Liver (tissue), 9 donors: ENCODE data around the gene RASAL1. TPM values are rescaled to one million over a fixed set of nuclear protein-coding genes. Genes with fewer than 3 reads are reported as not detected.

ENCODE experiments used
- DNase-seq: peaks from one replicate; pipeline ENCODE4 v3.0.0-alpha.2; 2017; ENCODE audit warnings: low spot score
- H3K27ac ChIP-seq, 2 donors: one replicate each; pipeline ENCODE4 v1.7.0; 2013; ENCODE audit warnings: inconsistent platforms in 2 of 2, low read length in 2 of 2, control low read depth in 1 of 2, low read depth in 1 of 2, mild to moderate bottlenecking in 1 of 2
- H3K27me3 ChIP-seq, 4 donors: one replicate each; pipeline versions ENCODE4 v1.6.1 to v1.7.0; 2013; ENCODE audit warnings: low read length in 3 of 4, inconsistent platforms in 1 of 4, mild to moderate bottlenecking in 1 of 4, moderate library complexity in 1 of 4; ENCODE audit not compliant: control insufficient read depth in 4 of 4, insufficient read depth in 4 of 4
- H3K36me3 ChIP-seq, 4 donors: one replicate each; pipeline versions ENCODE4 v1.6.1 to v1.7.0; 2013; ENCODE audit warnings: low read length in 3 of 4, mild to moderate bottlenecking in 3 of 4, low read depth in 1 of 4, moderate library complexity in 1 of 4; ENCODE audit not compliant: control insufficient read depth in 4 of 4, insufficient read depth in 3 of 4
- H3K4me1 ChIP-seq, 4 donors: one replicate each; pipeline versions ENCODE4 v1.6.1 to v1.7.0; 2013; ENCODE audit warnings: low read length in 3 of 4, mild to moderate bottlenecking in 3 of 4, moderate library complexity in 1 of 4; ENCODE audit not compliant: control insufficient read depth in 4 of 4, insufficient read depth in 4 of 4
- H3K4me3 ChIP-seq, 3 donors: one replicate each; pipeline versions ENCODE4 v1.6.1 to v1.7.0; 2013; ENCODE audit warnings: low read length in 3 of 3, control low read depth in 1 of 3, low read depth in 1 of 3, mild to moderate bottlenecking in 1 of 3
- H3K9ac ChIP-seq, 2 donors: one replicate each; pipeline ENCODE4 v1.7.0; 2013; ENCODE audit warnings: low read length in 2 of 2, mild to moderate bottlenecking in 2 of 2, moderate library complexity in 2 of 2, control low read depth in 1 of 2, low read depth in 1 of 2
- H3K9me3 ChIP-seq, 4 donors: one replicate each; pipeline versions ENCODE4 v1.6.1 to v1.7.0; 2013; ENCODE audit warnings: low read length in 3 of 4; ENCODE audit not compliant: control insufficient read depth in 4 of 4
- ATF3 ChIP-seq: IDR thresholded peaks from 2 replicates; pipeline ENCODE4 v1.6.1; 2016; ENCODE audit warnings: antibody characterized with exemption
- CTCF ChIP-seq: fragments of 150-350 bp; IDR thresholded peaks from 2 replicates; pipeline ENCODE4 v1.5.1; 2017; ENCODE audit warnings: improper control_type of control experiment, low read depth, low read length; ENCODE audit not compliant: missing input control
- EGR1 ChIP-seq, 2 donors: IDR thresholded peaks; 2 replicates each; pipeline ENCODE4 v1.6.1; 2016 to 2018; ENCODE audit warnings: antibody characterized with exemption in 2 of 2, low read depth in 2 of 2
- FOXA1 ChIP-seq: IDR thresholded peaks from 2 replicates; pipeline ENCODE4 v1.6.1; 2016; ENCODE audit warnings: antibody characterized with exemption
- FOXA2 ChIP-seq: IDR thresholded peaks from 2 replicates; pipeline ENCODE4 v1.6.1; 2016; ENCODE audit warnings: antibody characterized with exemption
- GABPA ChIP-seq, 2 donors: IDR thresholded peaks in 1 of 2; conservative IDR thresholded peaks in 1 of 2; 2 replicates each; pipeline ENCODE4 v1.6.1; 2016; ENCODE audit warnings: antibody characterized with exemption in 2 of 2, mild to moderate bottlenecking in 1 of 2, moderate library complexity in 1 of 2
- HNF4A ChIP-seq, 2 donors: conservative IDR thresholded peaks; 2 replicates each; pipeline ENCODE4 v1.6.1; 2016; ENCODE audit warnings: antibody characterized with exemption in 2 of 2, mild to moderate bottlenecking in 2 of 2
- HNF4G ChIP-seq: IDR thresholded peaks from 2 replicates; pipeline ENCODE4 v1.6.1; 2016; ENCODE audit warnings: antibody characterized with exemption
- JUND ChIP-seq, 2 donors: IDR thresholded peaks; 2 replicates each; pipeline ENCODE4 v1.6.1; 2016; ENCODE audit warnings: antibody characterized with exemption in 2 of 2
- MAX ChIP-seq: IDR thresholded peaks from 2 replicates; pipeline ENCODE4 v1.6.1; 2016; ENCODE audit warnings: antibody characterized with exemption
- NR2F2 ChIP-seq: IDR thresholded peaks from 2 replicates; pipeline ENCODE4 v1.6.1; 2016; ENCODE audit warnings: antibody characterized with exemption
- RAD21 ChIP-seq, 2 donors: IDR thresholded peaks; 2 replicates each; pipeline ENCODE4 v1.6.1; 2016; ENCODE audit warnings: antibody characterized with exemption in 2 of 2, mild to moderate bottlenecking in 2 of 2
- REST ChIP-seq: IDR thresholded peaks from 2 replicates; pipeline ENCODE4 v1.6.1; 2016; ENCODE audit warnings: antibody characterized with exemption, mild to moderate bottlenecking
- RXRA ChIP-seq, 2 donors: IDR thresholded peaks; 2 replicates each; pipeline ENCODE4 v1.6.1; 2017 to 2018; ENCODE audit warnings: antibody characterized with exemption in 2 of 2, mild to moderate bottlenecking in 1 of 2
- SP1 ChIP-seq: IDR thresholded peaks from 2 replicates; pipeline ENCODE4 v1.6.1; 2018; ENCODE audit warnings: antibody characterized with exemption, mild to moderate bottlenecking
- TAF1 ChIP-seq: conservative IDR thresholded peaks from 2 replicates; pipeline ENCODE4 v1.6.1; 2016; ENCODE audit warnings: antibody characterized with exemption, mild to moderate bottlenecking
- YY1 ChIP-seq: IDR thresholded peaks from 2 replicates; pipeline ENCODE4 v1.6.1; 2016; ENCODE audit warnings: antibody characterized with exemption, mild to moderate bottlenecking
- WGBS: extraction: QIAGEN DNeasy Blood & Tissue Kit; methylation state at CpG from one replicate; pipeline ENCODE4 v1.1.7; 2013; 5-methylcytosine and 5-hydroxymethylcytosine counted together
- polyA plus RNA-seq, 2 donors: library from polyadenylated mRNA; stranded (reverse) in 1 of 2; unstranded in 1 of 2; fragments of 200-250 nt in 1 of 2; fragments of >200 nt in 1 of 2; fragmentation: Nextera tagmentation in 1 of 2; extraction: Ambion mirVana in 1 of 2; gene quantifications; one replicate each; pipeline versions ENCODE4 v1.2.1 to v1.2.3, GENCODE V29; 2013 to 2015
- total RNA-seq, 2 donors: library from RNA; depleted of rRNA; stranded (reverse); fragments of >200 nt; gene quantifications; one replicate each; pipeline ENCODE4 v1.2.3, GENCODE V29; 2014
- TF ChIP-seq, protein P1 (sequence below): IDR thresholded peaks from 2 replicates; pipeline ENCODE4 v1.6.1; 2016; ENCODE audit warnings: antibody characterized with exemption
- donor health status: healthy.
- donor health status: healthy.
- donor health status: healthy.
- donor health status: healthy.
- donor health status: healthy.

Gene RASAL1
- total and polyA plus RNA-seq, 4 donors: 0.20 to 0.33 (median 0.26) TPM

GRCh38 chr12:113129664-113130456 lies 5.7 kb downstream of the RASAL1 start:
- H3K36me3 ChIP-seq: no peaks in the 10 kb centered on the region
- no peak for DNase-seq
- TF ChIP-seq HNF4G (no peak), JUND (IDR thresholded peaks at IDR 0.05) (no peak), REST (no peak), RXRA (IDR thresholded peaks at IDR 0.05) (no peak), RAD21 (IDR thresholded peaks at IDR 0.05) (no peak), FOXA2 (no peak)
- H3K9ac ChIP-seq: no peak overlapping the region
- no peaks in the 10 kb centered on the region for H3K27me3 ChIP-seq
- 81% methylated on average over 17 of the region's 17 CpGs for WGBS
- H3K27ac ChIP-seq: no peak overlapping the region
- H3K9me3 ChIP-seq: no peaks in the 10 kb centered on the region
- H3K4me3 ChIP-seq: no peak overlapping the region
- H3K4me1 ChIP-seq: no peaks in the 10 kb centered on the region

DNA sequence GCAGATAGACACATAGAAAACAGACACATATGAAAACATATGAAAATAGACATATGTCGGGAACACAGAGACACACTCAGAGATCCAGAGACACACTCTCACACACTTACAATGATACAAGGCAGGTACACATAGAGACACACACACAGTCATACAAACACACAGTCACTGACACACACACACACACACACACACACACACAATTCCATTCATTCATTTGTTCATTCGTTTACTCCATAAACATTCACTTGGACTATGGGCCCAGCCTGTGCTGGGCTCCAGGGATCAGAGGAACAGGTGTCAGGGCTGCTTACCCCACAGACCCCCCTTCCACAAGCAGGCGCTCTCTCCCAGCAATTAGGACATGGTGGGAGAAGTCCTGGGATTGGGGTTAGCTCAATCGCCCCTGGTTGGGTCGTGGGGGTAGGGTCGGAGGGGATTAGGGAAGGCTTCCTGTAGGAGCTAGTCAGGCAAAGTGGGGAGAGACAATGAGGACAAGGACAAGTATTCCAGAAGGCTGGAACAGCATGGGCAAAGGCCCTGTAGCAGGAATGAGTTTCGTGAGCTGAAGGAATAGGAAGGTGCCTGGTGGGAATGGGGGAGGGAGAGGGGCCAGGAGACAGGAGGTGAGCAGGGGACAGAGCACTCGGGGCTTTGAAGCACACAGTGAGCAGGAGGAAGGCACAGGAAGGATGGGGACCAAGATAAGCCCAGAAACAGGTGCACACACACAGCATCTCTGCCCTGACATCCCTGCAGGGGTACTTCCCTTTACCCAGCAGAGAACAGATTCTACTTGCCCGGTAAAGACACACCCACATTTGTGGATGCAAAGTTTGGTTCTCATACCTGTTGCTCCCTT lies 6.5 kb downstream of the RASAL1 start:
- no peak for DNase-seq
- H3K4me3 ChIP-seq: no peak overlapping the region
- no peak for TF ChIP-seq SP1
- TF ChIP-seq HNF4G: no peak
- no peak for TF ChIP-seq RAD21 (IDR thresholded peaks at IDR 0.05)
- no peak for TF ChIP-seq ATF3
- no peak for TF ChIP-seq JUND (IDR thresholded peaks at IDR 0.05)
- TF ChIP-seq RXRA (IDR thresholded peaks at IDR 0.05): no peak
- no peak for TF ChIP-seq EGR1 (IDR thresholded peaks at IDR 0.05; ENCODE audit: low read depth in 2 of 2)
- no peak for TF ChIP-seq TAF1
- TF ChIP-seq FOXA1: no peak
- no peak for TF ChIP-seq HNF4A (conservative IDR thresholded peaks at IDR 0.05)
- TF ChIP-seq YY1: no peak
- TF ChIP-seq MAX: no peak
- TF ChIP-seq GABPA (IDR thresholded peaks at IDR 0.05 in 1 of 2, conservative IDR thresholded peaks at IDR 0.05 in 1 of 2): no peak
- TF ChIP-seq FOXA2: no peak
- no peak for TF ChIP-seq REST
- TF ChIP-seq CTCF: no peak
- no peak for TF ChIP-seq NR2F2
- TF ChIP-seq, protein P1, sequence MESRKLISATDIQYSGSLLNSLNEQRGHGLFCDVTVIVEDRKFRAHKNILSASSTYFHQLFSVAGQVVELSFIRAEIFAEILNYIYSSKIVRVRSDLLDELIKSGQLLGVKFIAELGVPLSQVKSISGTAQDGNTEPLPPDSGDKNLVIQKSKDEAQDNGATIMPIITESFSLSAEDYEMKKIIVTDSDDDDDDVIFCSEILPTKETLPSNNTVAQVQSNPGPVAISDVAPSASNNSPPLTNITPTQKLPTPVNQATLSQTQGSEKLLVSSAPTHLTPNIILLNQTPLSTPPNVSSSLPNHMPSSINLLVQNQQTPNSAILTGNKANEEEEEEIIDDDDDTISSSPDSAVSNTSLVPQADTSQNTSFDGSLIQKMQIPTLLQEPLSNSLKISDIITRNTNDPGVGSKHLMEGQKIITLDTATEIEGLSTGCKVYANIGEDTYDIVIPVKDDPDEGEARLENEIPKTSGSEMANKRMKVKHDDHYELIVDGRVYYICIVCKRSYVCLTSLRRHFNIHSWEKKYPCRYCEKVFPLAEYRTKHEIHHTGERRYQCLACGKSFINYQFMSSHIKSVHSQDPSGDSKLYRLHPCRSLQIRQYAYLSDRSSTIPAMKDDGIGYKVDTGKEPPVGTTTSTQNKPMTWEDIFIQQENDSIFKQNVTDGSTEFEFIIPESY: no peak
- no peaks in the 10 kb centered on the region for H3K4me1 ChIP-seq
- no peak overlapping the region for H3K27ac ChIP-seq
- H3K27me3 ChIP-seq: no peaks in the 10 kb centered on the region
- 67% methylated on average over 9 of the region's 9 CpGs for WGBS
- no peaks in the 10 kb centered on the region for H3K9me3 ChIP-seq
- H3K9ac ChIP-seq: no peak overlapping the region
- no peaks in the 10 kb centered on the region for H3K36me3 ChIP-seq
